ENCODE measurements around the gene LRRC10.

Gene LRRC10

DNA sequence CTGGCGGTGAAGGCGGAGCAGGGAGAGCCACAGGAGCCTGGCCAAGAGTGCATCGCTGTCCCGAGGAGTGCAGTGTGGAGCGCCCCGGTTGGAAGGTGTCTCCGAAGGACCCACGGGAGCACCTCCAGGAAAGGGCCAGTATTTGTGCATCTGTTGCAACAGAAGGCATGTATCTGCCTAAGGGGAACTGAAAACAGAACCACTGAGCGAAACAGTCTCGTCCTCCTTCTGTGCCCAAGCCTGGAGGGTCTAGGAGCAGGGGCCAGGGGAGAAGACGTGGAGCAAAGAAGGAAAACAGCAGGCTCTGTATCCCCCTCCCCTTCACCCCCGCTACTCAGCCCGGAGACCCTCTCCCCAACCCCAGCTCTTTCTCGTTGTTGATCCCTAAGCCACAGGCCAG is 5.3 kb upstream of the LRRC10 start:
- Histone ChIP-seq H3K27ac (ENCODE audit: extremely low read depth, low read depth, low read length) (no peak overlapping the region), H3K36me3 (ENCODE audit: control insufficient read depth in 2 of 2, insufficient read depth in 1 of 2, low read length in 2 of 2) (no peaks in the 10 kb centered on the region), H3K4me3 (ENCODE audit: low read depth, low read length) (no peak overlapping the region), H3K4me1 (ENCODE audit: control insufficient read depth, insufficient read depth, low read length) (no peaks in the 10 kb centered on the region), H3K9me3 (ENCODE audit: control insufficient read depth, insufficient read depth, low read depth, low read length) (no peaks in the 10 kb centered on the region)
- ChIA-PET POLR2A (no interaction called here), CTCF (interaction anchor here (2.5 kb wide), 1 partner anchor 23 kb away, joined by 9 read pairs; no protein-coding TSS in a partner anchor)
- TF ChIP-seq, protein P1, sequence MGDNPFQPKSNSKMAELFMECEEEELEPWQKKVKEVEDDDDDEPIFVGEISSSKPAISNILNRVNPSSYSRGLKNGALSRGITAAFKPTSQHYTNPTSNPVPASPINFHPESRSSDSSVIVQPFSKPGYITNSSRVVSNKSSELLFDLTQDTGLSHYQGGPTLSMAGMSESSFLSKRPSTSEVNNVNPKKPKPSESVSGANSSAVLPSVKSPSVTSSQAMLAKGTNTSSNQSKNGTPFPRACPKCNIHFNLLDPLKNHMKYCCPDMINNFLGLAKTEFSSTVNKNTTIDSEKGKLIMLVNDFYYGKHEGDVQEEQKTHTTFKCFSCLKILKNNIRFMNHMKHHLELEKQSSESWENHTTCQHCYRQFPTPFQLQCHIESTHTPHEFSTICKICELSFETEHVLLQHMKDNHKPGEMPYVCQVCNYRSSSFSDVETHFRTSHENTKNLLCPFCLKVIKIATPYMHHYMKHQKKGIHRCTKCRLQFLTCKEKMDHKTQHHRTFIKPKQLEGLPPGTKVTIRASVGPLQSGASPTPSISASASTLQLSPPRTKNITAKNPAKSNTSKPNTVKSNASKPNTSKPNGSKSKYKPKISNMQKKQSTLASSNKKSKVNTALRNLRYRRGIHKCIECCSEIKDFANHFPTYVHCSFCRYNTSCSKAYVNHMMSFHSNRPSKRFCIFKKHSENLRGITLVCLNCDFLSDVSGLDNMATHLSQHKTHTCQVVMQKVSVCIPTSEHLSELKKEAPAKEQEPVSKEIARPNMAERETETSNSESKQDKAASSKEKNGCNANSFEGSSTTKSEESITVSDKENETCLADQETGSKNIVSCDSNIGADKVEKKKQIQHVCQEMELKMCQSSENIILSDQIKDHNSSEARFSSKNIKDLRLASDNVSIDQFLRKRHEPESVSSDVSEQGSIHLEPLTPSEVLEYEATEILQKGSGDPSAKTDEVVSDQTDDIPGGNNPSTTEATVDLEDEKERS (tag by site-specific recombination; IDR thresholded peaks at IDR 0.05) = no peak
- TF ChIP-seq ZNF2 (tag by site-specific recombination; IDR thresholded peaks at IDR 0.05) = no peak
- TF ChIP-seq ZNF707 (tag by site-specific recombination; IDR thresholded peaks at IDR 0.05) = no peak
- TF ChIP-seq HOXC10 (CRISPR knock-in tag; IDR thresholded peaks at IDR 0.05) = no peak
- TF ChIP-seq ZBTB48 (tag by site-specific recombination; IDR thresholded peaks at IDR 0.05) = no peak
- TF ChIP-seq ZNF600 (tag by site-specific recombination; IDR thresholded peaks at IDR 0.05) = no peak
- TF ChIP-seq, protein P2, sequence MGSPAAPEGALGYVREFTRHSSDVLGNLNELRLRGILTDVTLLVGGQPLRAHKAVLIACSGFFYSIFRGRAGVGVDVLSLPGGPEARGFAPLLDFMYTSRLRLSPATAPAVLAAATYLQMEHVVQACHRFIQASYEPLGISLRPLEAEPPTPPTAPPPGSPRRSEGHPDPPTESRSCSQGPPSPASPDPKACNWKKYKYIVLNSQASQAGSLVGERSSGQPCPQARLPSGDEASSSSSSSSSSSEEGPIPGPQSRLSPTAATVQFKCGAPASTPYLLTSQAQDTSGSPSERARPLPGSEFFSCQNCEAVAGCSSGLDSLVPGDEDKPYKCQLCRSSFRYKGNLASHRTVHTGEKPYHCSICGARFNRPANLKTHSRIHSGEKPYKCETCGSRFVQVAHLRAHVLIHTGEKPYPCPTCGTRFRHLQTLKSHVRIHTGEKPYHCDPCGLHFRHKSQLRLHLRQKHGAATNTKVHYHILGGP (tag by site-specific recombination; IDR thresholded peaks at IDR 0.05) = no peak

- Histone ChIP-seq H3K36me3 (ENCODE audit: control insufficient read depth in 2 of 2, insufficient read depth in 1 of 2, low read length in 2 of 2) (no peaks in the 10 kb centered on the region), H3K27ac (ENCODE audit: extremely low read depth, low read depth, low read length) (no peak overlapping the region), H3K9me3 (ENCODE audit: control insufficient read depth, insufficient read depth, low read depth, low read length) (no peaks in the 10 kb centered on the region), H3K4me3 (ENCODE audit: low read depth, low read length) (no peak overlapping the region), H3K4me1 (ENCODE audit: control insufficient read depth, insufficient read depth, low read length) (no peaks in the 10 kb centered on the region)
- no peak for TF ChIP-seq ZNF548 (tag by site-specific recombination; IDR thresholded peaks at IDR 0.05)
- no peak for TF ChIP-seq KLF1 (tag by site-specific recombination; IDR thresholded peaks at IDR 0.05)
- no peak for TF ChIP-seq ZNF174 (tag by site-specific recombination; IDR thresholded peaks at IDR 0.05)
- TF ChIP-seq ZNF138 (tag by site-specific recombination; IDR thresholded peaks at IDR 0.05; ENCODE audit: borderline replicate concordance) = no peak
- no peak for TF ChIP-seq GLI4 (tag by site-specific recombination; IDR thresholded peaks at IDR 0.05)
- TF ChIP-seq ZNF658 (tag by site-specific recombination; IDR thresholded peaks at IDR 0.05) = no peak
- TF ChIP-seq ZNF157 (tag by site-specific recombination; IDR thresholded peaks at IDR 0.05) = no peak
- no peak for TF ChIP-seq ZBTB10 (tag by site-specific recombination; IDR thresholded peaks at IDR 0.05)
- TF ChIP-seq, protein P3, sequence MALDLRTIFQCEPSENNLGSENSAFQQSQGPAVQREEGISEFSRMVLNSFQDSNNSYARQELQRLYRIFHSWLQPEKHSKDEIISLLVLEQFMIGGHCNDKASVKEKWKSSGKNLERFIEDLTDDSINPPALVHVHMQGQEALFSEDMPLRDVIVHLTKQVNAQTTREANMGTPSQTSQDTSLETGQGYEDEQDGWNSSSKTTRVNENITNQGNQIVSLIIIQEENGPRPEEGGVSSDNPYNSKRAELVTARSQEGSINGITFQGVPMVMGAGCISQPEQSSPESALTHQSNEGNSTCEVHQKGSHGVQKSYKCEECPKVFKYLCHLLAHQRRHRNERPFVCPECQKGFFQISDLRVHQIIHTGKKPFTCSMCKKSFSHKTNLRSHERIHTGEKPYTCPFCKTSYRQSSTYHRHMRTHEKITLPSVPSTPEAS (tag by site-specific recombination; IDR thresholded peaks at IDR 0.05) = no peak
- TF ChIP-seq ZNF350 (tag by site-specific recombination; IDR thresholded peaks at IDR 0.05) = no peak
- TF ChIP-seq KLF16 (tag by site-specific recombination; IDR thresholded peaks at IDR 0.05) = no peak
- no peak for TF ChIP-seq ZNF24 (tag by site-specific recombination; IDR thresholded peaks at IDR 0.05)
- TF ChIP-seq SETDB1 (IDR thresholded peaks at IDR 0.05; ENCODE audit: insufficient read length, low read length) = no peak
- TF ChIP-seq SCRT1 (tag by site-specific recombination; IDR thresholded peaks at IDR 0.05; ENCODE audit: borderline replicate concordance) = no peak
- TF ChIP-seq ZNF366 (tag by site-specific recombination; conservative IDR thresholded peaks at IDR 0.05) = no peak
- no peak for TF ChIP-seq ZNF529 (tag by site-specific recombination; IDR thresholded peaks at IDR 0.05; ENCODE audit: insufficient replicate concordance)
- TF ChIP-seq ZSCAN5A (tag by site-specific recombination; IDR thresholded peaks at IDR 0.05) = no peak
- no peak for TF ChIP-seq ZNF791 (tag by site-specific recombination; IDR thresholded peaks at IDR 0.05)
- POLR2A ChIA-PET = no interaction called here
- CTCF ChIA-PET = no interaction called here
Observed at GRCh38 chr12:69613351-69613750, 2.6 kb upstream of the LRRC10 start.
